GM12872 (cell line): ENCODE measurements around the gene BTBD16.

Source experiments
- CTCF ChIP-seq: IDR thresholded peaks from 3 replicates; pipeline ENCODE4 v1.5.1; 2011; ENCODE audit warnings: low read depth, mild to moderate bottlenecking, low read length, moderate library complexity; ENCODE audit not compliant: insufficient read depth

Gene BTBD16

GRCh38 chr10:122331615-122332446 lies 60.7 kb downstream of the BTBD16 start:
- no peak for TF ChIP-seq CTCF

- no peak for TF ChIP-seq CTCF
Observed at GRCh38 chr10:122333037-122333436, 61.9 kb downstream of the BTBD16 start.

- no peak for TF ChIP-seq CTCF
Observed at GRCh38 chr10:122336332-122336731, 65.2 kb downstream of the BTBD16 start.

GRCh38 chr10:122336961-122337360 lies 65.9 kb downstream of the BTBD16 start:
- TF ChIP-seq CTCF, result no peak

- no peak for TF ChIP-seq CTCF
Observed at GRCh38 chr10:122338609-122339441, 67.7 kb downstream of the BTBD16 start.

GRCh38 chr10:122341141-122341810 lies 70.2 kb downstream of the BTBD16 start:
- TF ChIP-seq CTCF, result no peak
